Stimulated activated CD8-positive, alpha-beta memory T cell treated with anti-CD3 and anti-CD28 coated beads, Interleukin-12 subunit alpha, Interleukin-12 subunit beta, amount 100 ng/mL, for 24 hours (primary cell): ENCODE measurements around the gene GPR22.

Experiments used
- DNase-seq: peaks from one replicate; pipeline ENCODE4 v3.0.0-alpha.2; 2020; ENCODE audit errors: extremely low read depth

GPR22 gene

GRCh38 chr7:107469929-107470328, at the start of gene GPR22:
TSS of gene GPR22 (plus strand) at chr7:107470057. CDS start at chr7:107474061, 4,004 bp downstream.
- no peak for DNase-seq

GRCh38 chr7:107427462-107427861, 42.4 kb upstream of the GPR22 start:
- DNase-seq: no peak

DNA sequence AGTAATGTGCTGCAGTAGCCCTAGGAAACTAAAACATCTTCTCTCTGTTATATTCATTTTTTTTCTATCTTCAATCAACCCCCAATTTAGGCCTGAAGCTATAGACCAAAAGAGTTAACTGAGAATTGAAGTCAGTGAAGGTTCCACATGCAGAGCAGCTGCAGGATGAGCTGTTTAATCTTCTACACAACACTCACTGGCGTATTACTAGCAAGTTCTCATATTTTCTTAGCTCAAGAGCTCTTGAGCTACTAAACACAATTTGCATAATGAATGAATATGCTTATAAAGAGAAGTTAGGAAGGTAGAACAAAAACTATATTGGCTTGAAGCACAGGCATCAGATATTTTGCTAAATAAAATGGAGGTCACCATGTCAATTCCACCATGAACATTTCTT, 41.2 kb upstream of the GPR22 start:
- no peak for DNase-seq

DNA sequence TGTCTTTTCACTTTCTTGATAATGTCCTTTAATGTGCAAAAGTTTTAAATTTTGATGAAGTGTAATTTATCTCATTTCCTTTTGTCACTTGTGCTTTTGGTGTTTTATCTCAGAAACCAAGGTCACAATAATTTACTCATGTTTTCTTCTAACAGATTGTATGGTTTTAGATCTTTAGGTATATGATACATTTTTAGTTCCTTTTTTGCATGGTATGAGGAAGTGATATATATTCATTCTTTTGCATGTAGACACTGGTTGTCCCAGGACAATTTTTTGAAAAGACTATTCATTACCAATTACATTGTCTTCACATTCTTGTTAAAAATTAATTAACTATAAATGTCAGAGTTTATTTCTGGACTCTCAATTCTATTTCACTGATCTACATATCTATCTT, 39.8 kb upstream of the GPR22 start:
- no peak for DNase-seq

DNA sequence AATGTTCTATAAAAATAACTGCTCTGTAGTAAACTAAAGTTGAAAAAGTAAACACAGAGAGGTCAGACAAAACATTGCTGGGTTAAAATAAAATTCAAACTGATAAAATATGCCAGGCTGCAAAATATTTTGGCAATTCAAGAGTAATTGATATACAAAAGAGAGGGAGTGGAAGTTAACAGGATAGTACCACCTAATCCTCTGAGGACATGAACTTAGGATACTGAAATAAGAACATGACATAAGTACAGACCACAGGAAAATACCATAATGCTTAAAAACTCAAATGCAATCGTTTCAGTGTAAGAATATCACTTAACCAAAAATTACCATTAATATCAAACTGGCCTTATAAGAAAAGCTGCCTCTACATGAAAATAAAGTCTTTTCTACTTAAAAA, 37.6 kb upstream of the GPR22 start:
- DNase-seq: no peak

DNA sequence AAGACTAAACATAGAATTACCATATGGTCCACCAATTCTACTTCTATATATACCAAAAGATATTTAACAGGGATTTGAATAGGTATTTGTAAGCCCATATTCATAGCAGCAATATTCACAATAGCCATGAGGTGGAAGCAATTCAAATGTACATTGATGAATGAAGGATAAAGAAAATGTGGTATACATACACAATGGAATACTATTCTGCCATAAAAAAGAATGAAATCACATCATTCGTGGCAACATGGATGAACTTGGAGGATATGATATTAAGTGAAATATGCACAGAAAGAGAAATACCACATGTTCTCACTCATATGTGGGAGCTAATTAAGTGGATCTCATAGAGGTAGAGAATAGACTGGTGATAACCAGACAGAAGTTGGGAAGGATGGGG, 34.1 kb upstream of the GPR22 start:
- DNase-seq: no peak

DNA sequence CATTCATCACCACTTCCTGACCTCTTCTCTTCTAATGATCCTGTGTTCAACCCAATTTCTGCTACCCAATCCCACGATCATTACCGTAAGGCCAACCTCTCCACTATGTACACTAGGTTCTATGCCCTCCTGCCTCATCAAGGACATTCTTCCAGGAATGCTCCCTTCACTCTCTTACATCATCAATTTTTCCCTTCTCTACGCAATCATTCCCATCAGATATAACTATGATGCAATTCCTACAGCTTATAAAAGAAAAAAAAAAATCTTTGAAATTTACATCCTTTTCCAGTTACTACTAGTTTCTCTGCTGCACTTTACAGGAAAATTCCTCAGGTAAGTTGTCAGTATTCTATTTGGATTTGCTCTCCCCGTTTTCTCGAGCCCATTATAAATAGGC, 30.8 kb upstream of the GPR22 start:
- no peak for DNase-seq

GRCh38 chr7:107441581-107442422, 28.1 kb upstream of the GPR22 start:
- no peak for DNase-seq

GRCh38 chr7:107442678-107443077, 27.2 kb upstream of the GPR22 start:
- no peak for DNase-seq

- DNase-seq: no peak
Observed at GRCh38 chr7:107446531-107446930, 23.3 kb upstream of the GPR22 start.

GRCh38 chr7:107446988-107447387, 22.9 kb upstream of the GPR22 start:
- no peak for DNase-seq

DNA sequence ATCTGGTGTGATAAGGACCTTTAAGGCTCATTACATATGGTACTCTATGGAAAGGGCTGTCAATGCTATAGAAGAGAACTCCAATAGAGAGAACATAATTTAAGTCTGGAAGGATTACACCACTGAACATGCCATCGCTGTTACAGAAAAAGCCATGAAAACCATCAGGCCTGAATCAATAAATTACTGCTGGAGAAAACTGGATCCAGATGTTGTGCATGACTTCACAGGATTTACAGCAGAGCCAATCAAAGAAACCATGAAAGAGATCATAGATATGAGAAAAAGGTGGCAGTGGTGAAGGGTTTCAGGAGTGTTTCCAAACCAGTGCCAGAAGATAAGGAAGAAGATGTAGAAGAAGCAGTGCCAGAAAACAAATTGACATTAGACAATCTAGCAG, 18.9 kb upstream of the GPR22 start:
- DNase-seq: no peak

DNA sequence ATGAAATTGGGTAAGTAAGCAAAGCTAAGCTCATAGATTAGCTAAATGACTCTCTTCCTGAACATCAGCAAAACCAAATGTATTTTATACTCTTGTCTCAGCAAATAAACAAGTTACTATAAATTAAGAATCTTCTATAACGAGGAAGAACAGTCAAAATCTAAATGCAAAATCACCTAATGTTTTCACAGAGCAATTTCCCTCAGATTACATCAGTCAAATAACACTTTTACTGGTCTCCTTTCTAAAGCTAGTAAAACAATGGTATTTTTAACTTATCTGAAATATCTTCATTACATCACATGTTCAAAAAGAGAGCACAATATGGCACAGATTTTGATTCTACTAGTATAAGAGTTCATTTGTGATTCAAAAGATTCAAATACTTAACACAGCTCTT, 16.5 kb upstream of the GPR22 start:
- DNase-seq: no peak

DNA sequence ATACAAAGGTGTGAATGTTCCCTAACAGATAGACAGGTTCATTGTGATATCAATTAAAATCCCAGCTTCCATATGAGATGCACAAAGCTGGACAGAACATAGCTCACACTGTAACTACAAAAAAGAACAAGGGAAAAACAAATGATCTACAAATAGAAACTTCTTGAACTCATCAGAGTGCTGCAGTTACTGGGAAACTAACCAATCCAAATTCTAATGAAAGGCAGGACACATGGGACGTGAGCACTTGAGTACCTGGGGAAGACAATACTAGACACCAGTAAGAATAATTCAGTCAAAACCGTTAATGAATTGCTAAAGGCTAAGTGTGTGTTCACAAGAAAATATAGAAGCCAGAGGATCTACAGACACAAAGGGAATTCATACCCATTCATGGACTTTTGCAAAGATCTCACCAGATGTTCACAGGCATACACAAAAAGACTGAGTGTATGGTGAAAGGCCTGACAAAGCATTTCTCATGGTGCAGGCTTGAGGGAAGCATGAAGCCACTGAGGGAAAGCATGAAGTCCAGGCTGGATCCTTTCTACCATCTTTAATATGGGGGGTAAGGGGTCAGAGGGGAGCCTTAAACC, 7.8 kb upstream of the GPR22 start:
- no peak for DNase-seq

- DNase-seq: no peak
Observed at GRCh38 chr7:107463139-107464078, 6.4 kb upstream of the GPR22 start.

DNA sequence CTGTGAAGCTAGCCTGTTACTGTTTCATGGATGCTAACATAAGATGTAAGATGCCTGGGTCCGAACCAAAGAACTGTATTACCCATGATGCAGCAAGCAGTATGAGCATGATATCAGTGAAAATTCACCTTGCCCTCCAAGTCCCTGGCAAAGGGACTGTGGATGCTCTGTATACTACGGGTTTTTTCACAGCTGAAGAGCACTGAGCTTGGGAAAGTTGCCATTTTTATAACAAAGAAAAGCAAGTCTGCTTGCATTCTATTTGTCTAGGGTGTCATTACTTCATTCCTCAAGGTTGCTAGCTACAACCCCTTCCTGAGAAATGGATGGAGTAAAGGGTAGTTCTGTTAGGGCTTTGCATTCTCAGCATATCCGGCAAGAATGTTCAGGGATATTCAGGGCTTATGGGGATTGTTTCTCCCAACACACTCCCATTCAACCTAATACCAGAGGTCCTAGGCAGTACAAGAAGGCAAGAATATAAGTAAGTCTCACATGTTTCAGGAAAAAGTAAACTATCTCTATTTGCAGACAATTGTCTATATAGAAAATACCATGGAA, 5.1 kb upstream of the GPR22 start:
- DNase-seq: no peak

- DNase-seq: no peak
Observed at GRCh38 chr7:107467972-107468371, 1.9 kb upstream of the GPR22 start.

- no peak for DNase-seq
Observed at GRCh38 chr7:107468824-107469223, 1.0 kb upstream of the GPR22 start.

DNA sequence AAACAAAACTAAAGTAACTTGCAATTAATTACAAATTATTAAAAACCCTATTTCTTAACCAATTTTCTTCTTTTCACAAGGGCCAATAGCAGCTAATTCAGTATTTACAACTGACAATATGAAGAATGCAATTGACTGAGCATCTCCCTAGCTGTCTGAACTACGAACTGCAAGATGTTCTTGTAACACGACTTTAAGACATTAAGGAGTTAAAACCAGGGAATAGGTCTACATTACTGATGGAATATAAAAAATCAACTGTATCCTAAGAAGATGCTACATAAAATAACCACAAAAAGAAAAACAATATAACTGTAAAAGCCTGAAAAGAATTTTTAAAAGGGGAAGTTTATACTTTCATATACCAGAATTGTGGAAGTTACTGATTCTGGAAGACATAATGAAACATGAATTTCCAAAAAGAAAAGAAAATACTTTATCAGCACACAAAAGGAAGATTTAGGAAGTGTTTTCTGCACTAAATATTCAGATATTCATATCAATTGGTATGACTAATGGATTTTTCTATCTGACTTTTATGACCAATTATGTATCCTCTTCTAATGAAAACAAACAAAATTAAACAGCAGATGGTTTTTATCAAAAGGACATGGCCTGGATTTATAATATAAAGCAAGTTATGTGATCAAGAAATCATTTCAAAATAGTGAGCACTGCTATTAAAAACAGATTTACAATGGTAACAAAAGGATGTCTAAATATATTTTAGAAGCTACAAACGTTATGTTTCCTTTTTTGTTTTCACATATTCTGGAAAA, 1.6 kb downstream of the GPR22 start:
- no peak for DNase-seq

GRCh38 chr7:107472116-107472515, 2.3 kb downstream of the GPR22 start:
- DNase-seq: no peak

GRCh38 chr7:107474104-107474521, 4.3 kb downstream of the GPR22 start:
- no peak for DNase-seq
